Skin epidermis (tissue), 12 donors: ENCODE results near the gene RAE1.

Experiments used
- H3K27ac ChIP-seq, 21 experiments: fragments of 200-600 bp; sonication (generic) in 11 of 21; one replicate each; pipeline ENCODE4 v1.5.0; 2020; ENCODE audit warnings: mild to moderate bottlenecking in 3 of 21, inconsistent platforms in 2 of 21, moderate library complexity in 2 of 21
- H3K4me3 ChIP-seq, 7 experiments: fragments of 200-600 bp; sonication (generic) in 2 of 7; one replicate each; pipeline ENCODE4 v1.5.0; 2020; ENCODE audit warnings: inconsistent platforms in 2 of 7, mild to moderate bottlenecking in 2 of 7, moderate library complexity in 1 of 7

RAE1 gene

DNA sequence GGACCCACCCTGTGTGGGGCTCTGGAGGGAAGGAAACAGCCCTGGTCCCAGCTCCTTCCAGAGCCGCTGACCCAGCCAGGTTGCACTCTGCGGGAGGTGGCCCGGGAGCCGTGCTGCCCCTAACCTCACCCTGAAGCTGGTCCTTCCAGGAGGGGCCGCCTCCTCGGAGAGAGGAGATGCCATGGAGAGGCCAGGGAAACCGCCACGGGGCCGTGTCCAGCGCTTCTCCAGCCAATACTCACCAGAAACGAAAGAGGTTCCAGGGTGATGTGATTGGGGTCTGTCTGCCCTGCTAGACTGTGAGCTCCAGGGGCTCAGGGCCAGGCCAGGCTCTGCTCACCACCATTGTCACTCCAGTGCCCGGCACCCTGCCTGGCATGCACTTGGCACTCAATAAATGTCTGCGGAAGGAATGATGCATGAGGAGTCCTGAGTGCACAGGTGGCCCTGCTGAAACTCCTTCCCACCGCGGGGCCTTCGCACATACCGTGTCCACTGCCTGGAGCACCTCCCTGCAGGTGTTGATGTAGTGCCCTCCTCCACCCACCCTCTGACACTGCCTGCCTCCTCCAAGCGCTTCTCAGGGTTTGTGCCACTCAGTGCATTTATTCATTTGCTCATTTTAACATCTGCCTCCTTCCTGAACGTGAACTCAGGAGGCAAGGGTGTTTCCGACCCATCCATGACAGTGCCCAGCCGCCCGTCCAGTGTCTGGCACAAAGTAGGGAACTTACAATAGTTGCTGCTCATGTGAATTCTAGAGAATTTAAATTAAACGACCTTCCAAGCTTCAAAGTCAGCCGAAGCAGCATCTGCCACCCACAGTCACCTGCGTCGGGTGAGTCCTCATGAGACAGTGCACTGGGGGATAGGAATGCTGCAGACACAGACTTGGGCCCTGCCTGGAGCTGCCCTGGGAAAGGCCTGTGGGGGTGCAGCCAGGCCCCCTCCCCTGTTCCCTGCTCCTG lies 70.5 kb downstream of the RAE1 start:
- Histone ChIP-seq H3K4me3 (no peak overlapping the region), H3K27ac (no peak overlapping the region)

DNA sequence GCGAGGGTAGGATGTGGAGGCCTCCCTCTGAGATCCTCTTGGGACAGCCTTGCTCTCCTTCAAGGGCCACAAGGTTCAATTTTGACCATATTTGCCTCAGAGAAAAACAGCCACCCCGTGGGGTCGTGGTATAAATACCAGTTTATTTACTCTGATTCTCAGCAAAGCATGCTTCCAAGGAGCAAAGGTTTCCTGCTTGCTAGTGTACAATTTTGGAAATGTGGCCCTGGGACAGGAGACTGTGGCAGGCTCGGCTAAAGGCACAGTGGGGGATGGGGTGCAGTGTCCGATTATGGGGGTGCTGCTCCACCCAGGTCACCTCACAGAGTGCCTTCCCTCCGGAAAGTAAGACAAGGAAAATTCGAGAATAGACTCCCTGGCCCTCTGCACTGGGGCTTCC lies 71.2 kb downstream of the RAE1 start:
- Histone ChIP-seq H3K27ac (no peak overlapping the region), H3K4me3 (no peak overlapping the region)

DNA sequence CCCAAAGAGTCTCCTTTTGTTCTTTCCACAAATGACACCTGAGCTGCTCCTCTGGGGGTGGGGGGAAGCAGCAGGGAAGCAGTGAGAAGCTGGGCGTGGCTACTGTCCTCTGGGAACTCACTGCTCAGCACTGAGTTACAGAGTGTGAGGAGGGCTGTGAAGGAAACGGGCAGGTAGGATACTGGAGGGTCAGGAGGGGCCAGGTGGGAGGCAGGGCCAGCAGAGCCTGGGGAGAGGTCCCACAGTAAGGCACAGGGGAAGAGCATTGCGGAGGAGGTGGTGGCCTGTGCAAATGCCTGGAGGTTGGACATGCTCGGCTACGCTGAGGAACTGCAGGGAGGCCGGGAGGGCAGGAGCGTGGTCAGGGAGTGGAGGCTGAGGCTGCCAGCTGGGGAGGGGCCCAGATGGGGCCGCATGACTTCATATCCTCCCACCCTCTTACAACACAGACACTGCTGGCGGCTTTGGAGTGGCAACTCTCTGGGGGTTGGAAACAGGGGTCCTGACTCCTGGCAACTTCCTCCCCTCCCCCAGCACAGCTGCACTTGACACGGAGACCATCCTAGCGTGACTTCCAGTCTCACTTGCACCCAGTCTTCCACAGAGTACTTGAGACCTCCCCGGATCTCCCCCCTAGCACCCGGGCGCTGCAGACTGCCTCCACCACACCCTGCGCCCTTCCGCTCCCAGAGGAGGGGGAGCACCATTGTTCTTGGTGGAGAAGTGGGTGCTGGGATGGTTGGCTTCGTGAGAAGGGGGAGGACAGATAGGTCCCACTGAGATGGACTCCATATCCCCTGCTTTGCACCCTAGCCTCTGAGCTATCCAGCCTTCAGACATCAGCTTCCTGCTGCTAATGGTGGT lies 74.3 kb downstream of the RAE1 start:
- Histone ChIP-seq H3K27ac (no peak overlapping the region), H3K4me3 (no peak overlapping the region)

DNA sequence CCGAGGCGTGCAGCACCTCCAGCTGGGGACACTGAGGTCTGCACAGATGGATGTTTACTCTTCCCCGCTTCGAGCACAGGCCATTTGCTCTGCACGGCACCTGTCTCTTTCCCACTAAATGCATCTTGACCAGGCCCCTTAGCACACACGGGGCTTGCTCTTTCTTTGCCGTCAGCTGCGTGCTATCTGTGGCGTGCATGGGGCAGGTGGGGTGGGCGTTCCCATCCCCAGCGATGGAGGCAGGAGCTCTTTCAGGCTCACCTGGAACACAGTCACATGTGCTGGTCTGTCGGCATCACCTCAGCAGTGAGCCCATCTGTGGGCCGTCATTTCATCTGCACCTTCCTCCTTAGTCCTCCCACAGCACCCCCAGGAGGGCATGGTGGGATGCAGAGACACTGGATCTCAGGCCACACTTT lies 75.2 kb downstream of the RAE1 start:
- no peak overlapping the region for H3K4me3 ChIP-seq
- H3K27ac ChIP-seq: no peak overlapping the region

DNA sequence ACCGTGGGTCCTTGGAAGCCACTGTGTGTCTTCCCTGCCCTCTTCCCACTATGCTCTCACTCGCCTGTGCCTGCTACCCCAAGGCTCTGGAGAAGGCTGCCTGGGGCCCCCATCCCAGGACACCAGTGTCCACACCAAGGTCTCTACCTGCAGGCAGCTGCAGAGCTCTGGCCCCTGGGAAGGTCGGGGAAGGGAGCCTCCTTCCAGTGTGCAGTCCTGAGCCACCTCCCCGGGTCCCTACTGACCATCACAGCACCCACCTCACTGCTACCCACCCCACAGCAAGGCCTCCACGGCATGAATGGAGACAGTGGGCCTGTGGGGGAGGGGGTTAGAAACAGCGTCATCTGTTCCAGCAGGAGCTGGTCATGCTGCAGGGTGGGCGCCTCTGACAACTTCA lies 75.8 kb downstream of the RAE1 start:
- H3K27ac ChIP-seq: no peak overlapping the region

DNA sequence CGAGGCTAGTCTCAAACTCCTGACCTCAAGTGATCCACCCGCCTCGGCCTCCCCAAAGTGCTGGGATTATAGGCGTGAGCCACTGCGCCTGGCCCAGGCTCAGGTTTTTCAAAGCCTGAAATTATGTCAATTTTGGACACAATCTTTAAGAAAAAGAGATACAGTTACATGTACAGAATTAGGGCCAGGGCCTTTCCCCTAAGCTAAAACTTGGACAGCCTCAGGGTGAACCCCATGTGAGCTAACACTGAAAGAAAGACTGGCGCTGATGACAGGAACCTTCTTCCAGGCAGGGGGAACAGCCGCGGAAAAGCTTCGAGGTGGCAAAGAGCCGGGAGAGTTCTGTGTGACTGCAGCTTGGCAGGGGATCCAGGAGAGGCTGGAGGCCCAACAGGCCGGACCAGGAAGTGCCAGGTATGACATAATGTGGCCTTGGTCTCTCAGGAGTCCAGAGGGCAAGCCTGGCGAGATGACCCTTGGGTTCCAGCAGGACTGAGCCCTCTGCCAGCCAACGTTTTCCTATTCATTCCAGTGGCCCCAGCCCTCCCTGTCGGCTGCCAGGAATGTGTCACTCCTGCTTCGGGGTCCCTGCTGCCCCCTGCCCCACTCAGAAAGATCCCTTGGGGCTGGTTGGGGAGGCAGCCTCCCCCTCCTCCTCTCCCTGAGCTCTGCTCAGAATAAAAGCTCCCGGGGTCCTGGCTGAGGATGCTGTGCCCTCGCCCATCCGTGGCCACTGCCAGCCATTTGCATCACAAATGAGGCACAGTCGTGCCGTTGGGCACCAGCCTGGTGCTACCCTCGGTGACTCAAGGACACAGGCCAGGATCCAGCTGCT lies 77.5 kb downstream of the RAE1 start:
- Histone ChIP-seq H3K27ac (no peak overlapping the region), H3K4me3 (no peak overlapping the region)

More for the DNA sequence above, 75.8 kb downstream of the RAE1 start:
- H3K4me3 ChIP-seq: no peak overlapping the region
